Thoracic aorta (tissue), 2 donors: ENCODE data around the gene ZNF232. TPM values are rescaled to one million over a fixed set of nuclear protein-coding genes. Genes with fewer than 3 reads are reported as not detected.
"Not testable (repeated sequence)": the region's sequence is repeated elsewhere in the genome, so short reads cannot be mapped to it uniquely, and the experiment has no call there.

Experiments used
- ATAC-seq: fragments of 150-250 bp; one replicate; pipeline ENCODE4 v1.8.0; 2017; ENCODE audit warnings: low read depth; ENCODE audit not compliant: insufficient number of reproducible peaks, low FRiP score
- DNase-seq: peaks from one replicate; pipeline ENCODE4 v3.0.0-alpha.2; 2020; ENCODE audit warnings: low spot score
- H3K27ac ChIP-seq, 2 donors: fragments of 200-600 bp; sonication (generic); 1 replicate in 1 of 2; 2 replicates in 1 of 2; pipeline ENCODE4 v1.5.1; 2016; ENCODE audit warnings: mild to moderate bottlenecking in 2 of 2, moderate library complexity in 2 of 2
- H3K27me3 ChIP-seq: fragments of 200-600 bp; sonication (generic); replicated peaks from 2 replicates; pipeline ENCODE4 v1.6.0; 2016; ENCODE audit warnings: mild to moderate bottlenecking; ENCODE audit not compliant: insufficient read depth
- H3K36me3 ChIP-seq: fragments of 200-600 bp; sonication (generic); one replicate; pipeline ENCODE4 v1.5.1; 2016
- H3K4me1 ChIP-seq, 2 donors: fragments of 200-600 bp; sonication (generic); 1 replicate in 1 of 2; 2 replicates in 1 of 2; pipeline versions ENCODE4 v1.5.1 to v1.6.0; 2016; ENCODE audit warnings: low read depth in 2 of 2, mild to moderate bottlenecking in 1 of 2; ENCODE audit not compliant: control insufficient read depth in 1 of 2
- H3K4me3 ChIP-seq: fragments of 200-600 bp; sonication (generic); 2 replicates; pipeline ENCODE4 v1.5.1; 2016; ENCODE audit warnings: mild to moderate bottlenecking
- H3K9me3 ChIP-seq: fragments of 200-600 bp; sonication (generic); 2 replicates; pipeline ENCODE4 v1.5.1; 2016
- CTCF ChIP-seq: fragments of 200-600 bp; sonication (generic); IDR thresholded peaks from one replicate; pipeline ENCODE4 v1.5.1; 2019; ENCODE audit warnings: antibody characterized with exemption
- total RNA-seq, 2 donors: library from RNA; depleted of rRNA; stranded (reverse); fragments of >200 nt; gene quantifications; one replicate each; pipeline versions ENCODE4 v1.1.0 to v1.2.3, GENCODE V29; 2016

The ZNF232 gene
- total RNA-seq, 2 donors from 2014 or later: 6.7 to 7.2 TPM

GRCh38 chr17:5131146-5131715 is 19.6 kb upstream of the ZNF232 start:
- no peak overlapping the region for H3K27ac ChIP-seq
- H3K9me3 ChIP-seq: no peaks in the 10 kb centered on the region
- no peak for TF ChIP-seq CTCF
- no peaks in the 10 kb centered on the region for H3K4me1 ChIP-seq
- ATAC-seq: no peak
- no peaks in the 10 kb centered on the region for H3K36me3 ChIP-seq
- no peak for DNase-seq
- no peaks in the 10 kb centered on the region for H3K27me3 ChIP-seq
- H3K4me3 ChIP-seq: no peak overlapping the region

DNA sequence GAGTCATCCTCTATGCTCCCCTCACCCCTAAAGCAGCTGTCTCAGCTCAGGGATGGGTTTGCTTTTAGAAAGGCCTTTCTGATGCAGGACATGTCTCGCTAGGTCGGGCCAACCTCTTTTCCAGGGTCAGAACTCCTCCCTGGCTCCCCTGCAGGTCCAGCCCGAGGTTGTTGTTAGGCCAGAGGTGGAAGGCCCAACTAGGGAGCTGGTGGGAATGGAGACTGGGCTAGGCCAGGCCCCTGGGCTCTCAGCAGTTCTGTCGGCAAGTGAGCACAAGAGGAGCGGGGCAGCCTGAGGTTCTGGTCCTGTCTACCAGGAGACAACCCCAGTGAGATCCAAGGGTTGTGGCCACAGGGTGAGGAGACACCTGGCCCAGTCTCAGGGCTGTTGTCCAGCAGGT is 19.0 kb upstream of the ZNF232 start:
- H3K36me3 ChIP-seq, DNase-seq, H3K27me3 ChIP-seq, H3K9me3 ChIP-seq, H3K4me3 ChIP-seq, ATAC-seq, H3K4me1 ChIP-seq, H3K27ac ChIP-seq: not testable (repeated sequence)

DNA sequence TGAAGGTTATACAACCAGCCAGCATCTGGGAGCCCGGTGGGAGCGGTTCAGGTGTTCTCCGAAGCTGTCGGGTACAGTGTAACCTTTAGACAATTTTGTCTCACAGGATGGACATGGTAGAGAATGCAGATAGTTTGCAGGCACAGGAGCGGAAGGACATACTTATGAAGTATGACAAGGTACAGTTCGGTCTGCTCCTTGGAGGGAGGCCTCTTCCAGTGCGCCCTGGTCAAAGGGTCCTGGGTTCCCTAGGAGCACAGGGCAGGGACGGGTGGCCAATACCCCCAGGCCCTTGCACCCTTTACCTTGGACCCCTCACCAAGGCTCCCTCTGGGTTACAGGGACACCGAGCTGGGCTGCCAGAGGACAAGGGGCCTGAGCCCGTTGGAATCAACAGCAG is 18.6 kb upstream of the ZNF232 start:
- not testable (repeated sequence) for H3K9me3 ChIP-seq, H3K4me3 ChIP-seq, DNase-seq, H3K36me3 ChIP-seq, H3K27ac ChIP-seq, ATAC-seq, H3K27me3 ChIP-seq, H3K4me1 ChIP-seq

GRCh38 chr17:5129770-5130169 is 18.1 kb upstream of the ZNF232 start:
- not testable (repeated sequence) for DNase-seq, H3K4me1 ChIP-seq, H3K36me3 ChIP-seq, H3K27me3 ChIP-seq, H3K4me3 ChIP-seq, H3K9me3 ChIP-seq, ATAC-seq, H3K27ac ChIP-seq

DNA sequence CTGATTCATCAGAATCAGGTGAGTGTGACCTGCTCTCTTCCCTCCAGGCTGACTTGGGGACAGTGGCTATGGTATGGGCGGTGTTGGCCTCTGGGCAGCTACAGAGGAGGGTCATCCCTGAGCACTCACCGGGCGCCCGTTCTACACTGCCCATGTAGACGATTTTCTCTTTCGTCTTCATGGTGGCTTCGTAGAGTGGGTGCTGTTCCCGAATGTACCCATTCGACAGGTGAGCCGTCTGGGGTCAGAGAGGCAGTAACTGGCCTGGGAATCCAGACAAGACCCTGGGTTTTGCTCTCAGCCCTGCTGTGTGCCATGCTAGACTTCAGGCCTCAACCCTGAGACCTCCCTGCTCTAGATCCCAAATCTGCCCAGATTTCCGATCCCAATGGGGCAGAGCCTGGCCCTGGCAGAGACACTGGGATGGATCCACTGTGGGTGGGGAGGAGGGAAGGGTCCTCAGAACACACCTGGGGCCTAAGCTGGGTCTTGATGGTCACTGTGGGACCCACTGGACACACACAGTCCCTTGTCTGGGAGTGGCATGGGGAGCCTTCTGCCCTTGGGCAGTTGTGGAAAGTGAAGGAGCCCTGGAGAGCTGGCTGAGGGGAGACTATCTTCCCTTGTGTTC is 17.3 kb upstream of the ZNF232 start:
- Histone ChIP-seq H3K27ac (no peak overlapping the region), H3K4me3 (no peak overlapping the region), H3K36me3 (no peaks in the 10 kb centered on the region), H3K4me1 (no peaks in the 10 kb centered on the region), H3K27me3 (no peaks in the 10 kb centered on the region), H3K9me3 (no peaks in the 10 kb centered on the region)
- ATAC-seq (no peak), DNase-seq (no peak)
- no peak for TF ChIP-seq CTCF

- not testable (repeated sequence) for H3K9me3 ChIP-seq, H3K4me3 ChIP-seq, H3K36me3 ChIP-seq, ATAC-seq, H3K27me3 ChIP-seq, H3K4me1 ChIP-seq, DNase-seq, H3K27ac ChIP-seq
These were observed 16.7 kb upstream of the ZNF232 start for GRCh38 chr17:5128387-5128786.

- Histone ChIP-seq H3K9me3 (no peaks in the 10 kb centered on the region), H3K36me3 (no peaks in the 10 kb centered on the region), H3K4me1 (no peaks in the 10 kb centered on the region), H3K27ac (no peak overlapping the region), H3K4me3 (no peak overlapping the region), H3K27me3 (no peaks in the 10 kb centered on the region)
- DNase-seq (no peak), ATAC-seq (no peak)
- no peak for TF ChIP-seq CTCF
These were observed 16.2 kb upstream of the ZNF232 start for GRCh38 chr17:5127910-5128309.
